HG03571 (cell line): ENCODE data around the gene NDP.
"Not testable (repeated sequence)": the region's sequence is repeated elsewhere in the genome, so short reads cannot be mapped to it uniquely, and the experiment has no call there.

Experiments used
- ATAC-seq: cut with Tn5 transposase; IDR thresholded peaks from one replicate; pipeline ENCODE4 v1.9.1; 2021; ENCODE audit not compliant: unreplicated experiment

NDP gene

GRCh38 chrX:43971966-43972961, 926 bp downstream of the NDP start:
- no peak for ATAC-seq

DNA sequence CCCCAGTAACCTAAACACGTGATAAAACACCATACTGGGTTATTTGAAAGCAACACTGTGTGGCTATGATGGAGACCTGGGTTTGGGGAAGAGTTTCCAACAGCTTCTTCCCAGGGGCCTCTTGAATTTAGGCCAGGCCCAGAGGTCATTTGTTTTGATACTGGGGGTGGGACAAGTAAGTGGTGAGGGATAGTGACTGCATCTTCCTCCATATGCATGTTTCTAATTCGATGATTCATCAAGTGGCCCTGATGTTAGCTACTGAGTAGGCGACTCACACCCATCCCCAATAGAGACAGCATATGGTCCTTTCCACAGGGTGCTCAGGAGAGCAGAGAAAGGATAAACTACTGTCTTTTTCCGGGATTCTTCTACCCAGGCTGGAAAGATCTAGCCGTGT, 2.7 kb downstream of the NDP start:
- no peak for ATAC-seq

- ATAC-seq: no peak
Measured at GRCh38 chrX:43969504-43970501, 3.4 kb downstream of the NDP start.

DNA sequence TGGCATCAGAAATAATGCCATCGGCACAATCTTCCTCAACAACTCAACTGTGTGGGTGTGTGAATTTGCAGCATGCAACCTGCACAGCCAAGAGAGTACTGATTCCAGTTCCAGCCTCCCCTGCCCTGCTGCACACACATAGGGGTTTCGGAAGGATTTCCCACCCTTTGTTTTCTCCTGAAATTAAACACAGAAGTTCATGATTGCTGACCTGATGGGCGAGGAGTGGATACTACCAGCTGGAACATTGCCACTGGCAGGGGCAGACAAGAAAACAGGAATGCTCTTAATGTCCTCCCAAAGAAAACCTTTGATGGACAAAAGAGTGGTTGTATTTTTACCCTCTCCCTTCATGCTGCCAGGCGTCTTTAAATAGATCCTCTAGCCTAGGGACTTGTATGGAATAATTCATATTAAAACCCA, 4.8 kb downstream of the NDP start:
- ATAC-seq: no peak

DNA sequence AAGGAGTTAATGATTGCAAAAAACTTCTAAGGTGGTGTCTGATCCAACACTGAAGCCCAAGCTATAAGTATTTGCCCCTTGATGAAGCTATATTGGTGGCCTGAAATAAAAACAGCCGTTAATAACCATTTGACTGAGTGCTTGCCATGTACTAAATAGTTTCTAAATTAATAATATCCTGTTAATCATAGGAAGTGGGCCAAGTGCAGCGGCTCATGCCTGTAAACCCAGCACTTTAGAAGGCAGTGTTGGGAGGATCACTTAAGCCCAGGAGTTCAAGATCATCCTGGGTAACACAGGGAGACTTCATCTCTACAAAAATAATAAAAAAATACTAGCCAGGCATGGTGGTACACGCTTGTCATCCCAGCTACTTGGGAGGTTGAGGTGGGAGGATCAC, 8.3 kb downstream of the NDP start:
- no peak for ATAC-seq

DNA sequence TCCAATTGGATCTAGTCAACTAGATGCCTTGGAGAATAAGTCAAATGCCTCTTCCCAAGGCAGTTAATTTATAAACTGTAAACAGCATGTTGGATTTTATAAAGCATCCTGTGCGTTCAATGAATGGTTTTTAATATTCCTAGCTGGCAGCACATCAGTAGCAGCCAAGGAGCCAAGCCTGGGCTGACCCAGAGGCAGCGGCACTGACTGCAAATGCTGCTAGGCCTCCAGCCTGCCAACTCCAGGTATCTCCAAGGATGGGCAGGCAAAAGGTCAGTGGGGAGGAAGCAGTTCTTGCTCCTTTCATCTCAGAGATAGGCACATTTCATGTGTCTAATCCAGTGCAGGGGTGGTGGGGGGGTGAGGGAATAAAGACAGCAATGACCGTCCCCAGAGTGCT, 9.5 kb downstream of the NDP start:
- no peak for ATAC-seq

GRCh38 chrX:43962636-43963035, 10.6 kb downstream of the NDP start:
- ATAC-seq: no peak

DNA sequence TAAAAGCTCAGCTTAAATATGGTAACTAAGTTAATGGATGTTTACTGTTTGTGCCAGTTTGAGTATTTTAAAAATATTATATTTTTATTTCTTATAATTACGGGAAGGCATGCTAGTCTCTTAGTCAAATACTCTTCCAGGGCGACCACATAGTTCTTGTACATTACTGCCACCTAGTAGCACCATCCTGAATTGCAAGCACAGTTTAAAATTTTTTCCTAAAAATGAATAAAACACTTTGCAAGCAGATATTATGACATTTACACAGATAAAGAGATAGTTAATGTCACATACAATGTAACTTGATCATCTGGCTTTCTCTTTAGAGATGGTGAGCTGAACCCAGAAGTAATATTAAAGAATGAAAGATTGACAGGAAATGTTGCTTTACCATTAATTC, 11.5 kb downstream of the NDP start:
- no peak for ATAC-seq

DNA sequence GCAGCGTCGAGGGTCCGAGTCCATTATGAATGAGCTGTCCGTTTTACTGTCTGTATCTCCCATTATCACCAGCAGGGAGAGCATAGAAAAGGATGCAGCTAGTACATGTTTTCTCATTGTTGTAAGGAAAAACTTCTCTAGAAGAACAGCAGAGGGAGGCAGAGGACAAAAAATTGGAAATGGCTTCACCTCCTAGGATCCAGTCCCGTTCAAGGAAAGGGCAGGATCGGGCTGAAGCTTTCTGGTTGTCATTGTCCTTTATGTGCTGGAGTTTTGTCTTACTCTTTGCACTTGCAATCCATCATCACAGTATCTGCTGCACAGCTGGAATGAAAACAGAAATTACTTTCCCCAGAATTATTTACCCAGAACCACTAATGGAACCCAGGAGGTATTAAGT, 14.7 kb downstream of the NDP start:
- no peak for ATAC-seq

DNA sequence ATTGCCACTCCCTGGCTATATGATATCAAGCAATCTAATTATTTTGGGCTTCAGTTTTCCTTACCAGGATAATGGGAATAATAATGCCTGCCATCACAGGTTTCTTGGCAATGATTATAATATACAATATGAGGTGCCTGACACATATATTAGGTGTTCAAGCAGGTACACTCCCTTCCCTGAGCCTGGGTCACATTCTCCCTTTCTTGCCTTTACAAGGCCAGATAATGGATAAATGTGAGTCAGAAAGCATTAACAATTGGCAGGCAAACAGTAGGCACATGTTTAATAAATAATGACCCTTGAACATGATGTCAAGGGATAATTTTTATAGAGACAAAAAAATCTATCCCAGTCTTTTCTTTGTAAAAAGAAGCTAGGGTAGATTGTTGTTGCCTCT, 17.2 kb downstream of the NDP start:
- no peak for ATAC-seq

GRCh38 chrX:43953218-43953617, 20.0 kb downstream of the NDP start:
- ATAC-seq: no peak

DNA sequence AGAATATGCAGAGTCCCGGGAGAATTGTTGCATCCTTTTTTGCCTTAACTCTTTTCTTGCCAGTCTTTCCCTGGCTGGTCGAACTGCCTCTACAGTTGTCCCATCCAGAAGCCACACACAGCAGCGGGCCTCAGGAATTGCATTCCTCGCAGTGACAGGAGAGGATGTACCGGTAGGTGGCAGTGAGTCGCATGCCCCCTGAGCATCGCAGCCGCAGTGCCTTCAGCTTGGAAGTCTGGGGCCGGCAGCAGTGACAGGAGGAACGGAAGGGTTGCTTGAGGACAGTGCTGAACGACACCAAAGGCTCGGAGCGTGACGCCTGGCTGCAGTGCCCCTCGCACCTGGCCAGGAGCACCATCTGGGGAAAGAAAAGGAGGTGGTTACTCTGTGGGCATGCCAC, 23.5 kb downstream of the NDP start:
- ATAC-seq: no peak

DNA sequence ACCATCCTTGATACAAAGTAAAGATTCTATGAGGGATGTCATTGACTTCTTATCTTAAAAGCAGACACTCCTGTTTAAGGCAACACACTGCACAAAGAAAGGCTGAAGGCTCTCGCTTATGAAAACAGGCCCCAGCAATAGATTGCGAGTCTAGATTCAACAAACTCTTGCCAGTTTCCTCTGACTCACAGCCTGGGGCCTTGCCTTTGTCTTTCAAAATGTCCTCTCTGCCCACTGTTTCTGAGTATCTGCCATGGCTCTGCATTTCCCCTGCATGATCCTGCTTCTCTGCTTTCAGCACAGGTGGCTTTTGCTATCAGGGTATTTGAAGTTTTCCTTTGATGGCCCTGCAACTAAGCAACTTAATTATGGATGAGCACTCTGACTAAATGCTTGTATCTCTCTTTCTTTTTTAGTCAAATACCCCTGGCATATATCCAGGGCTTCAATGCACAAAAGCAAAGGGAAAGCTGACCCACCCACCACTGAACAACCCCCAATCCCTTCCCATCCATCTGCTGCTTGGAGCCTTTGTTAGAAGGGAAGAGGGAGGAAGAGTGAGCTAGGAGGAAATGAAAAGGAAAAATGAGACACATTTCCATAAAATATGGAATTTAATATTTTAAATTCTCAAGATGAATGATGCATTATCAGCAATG, 32.2 kb downstream of the NDP start:
- no peak for ATAC-seq

- ATAC-seq: no peak
Measured at GRCh38 chrX:43939187-43939926, 33.8 kb downstream of the NDP start.

GRCh38 chrX:43922032-43922431, 51.2 kb downstream of the NDP start:
- not testable (repeated sequence) for ATAC-seq

- not testable (repeated sequence) for ATAC-seq
Measured at GRCh38 chrX:43910772-43911171, 62.4 kb downstream of the NDP start.

DNA sequence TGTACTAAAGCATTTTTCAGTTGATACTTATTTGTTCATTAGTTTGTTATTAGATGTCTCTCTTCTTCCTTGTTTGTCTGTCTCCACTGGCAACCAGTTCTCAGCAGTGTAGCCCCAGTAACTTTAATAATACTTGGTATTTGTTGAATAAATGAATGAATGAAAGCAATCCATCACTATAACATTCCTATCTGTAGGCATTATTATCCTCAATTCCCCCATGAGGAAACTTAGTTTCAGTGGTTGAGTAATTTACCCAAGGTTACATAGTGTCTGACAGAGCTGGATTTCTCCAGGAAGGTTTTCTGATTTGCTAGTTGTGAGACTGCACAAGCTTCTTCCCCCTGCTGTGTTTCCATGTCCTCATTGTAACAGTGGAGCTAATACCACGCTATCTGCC, 63.2 kb downstream of the NDP start:
- no peak for ATAC-seq

DNA sequence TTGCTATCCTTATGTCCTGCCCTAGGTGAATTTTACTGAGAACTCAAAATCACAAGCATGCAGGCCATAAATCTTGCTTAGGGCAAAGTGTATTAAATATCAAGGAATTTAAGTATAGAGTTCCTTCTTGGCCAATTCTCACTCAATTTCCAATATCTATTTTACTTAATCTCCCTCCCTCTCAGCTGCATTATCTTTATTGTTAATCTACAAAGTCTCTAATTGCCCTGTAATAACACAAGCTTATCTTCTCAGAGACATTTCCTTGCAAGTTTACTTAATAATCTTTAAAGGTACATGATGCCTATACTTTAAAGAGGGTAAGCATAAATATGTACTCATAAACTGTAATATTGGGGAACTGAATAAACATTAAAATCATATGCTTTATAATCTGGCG, 64.0 kb downstream of the NDP start:
- no peak for ATAC-seq

DNA sequence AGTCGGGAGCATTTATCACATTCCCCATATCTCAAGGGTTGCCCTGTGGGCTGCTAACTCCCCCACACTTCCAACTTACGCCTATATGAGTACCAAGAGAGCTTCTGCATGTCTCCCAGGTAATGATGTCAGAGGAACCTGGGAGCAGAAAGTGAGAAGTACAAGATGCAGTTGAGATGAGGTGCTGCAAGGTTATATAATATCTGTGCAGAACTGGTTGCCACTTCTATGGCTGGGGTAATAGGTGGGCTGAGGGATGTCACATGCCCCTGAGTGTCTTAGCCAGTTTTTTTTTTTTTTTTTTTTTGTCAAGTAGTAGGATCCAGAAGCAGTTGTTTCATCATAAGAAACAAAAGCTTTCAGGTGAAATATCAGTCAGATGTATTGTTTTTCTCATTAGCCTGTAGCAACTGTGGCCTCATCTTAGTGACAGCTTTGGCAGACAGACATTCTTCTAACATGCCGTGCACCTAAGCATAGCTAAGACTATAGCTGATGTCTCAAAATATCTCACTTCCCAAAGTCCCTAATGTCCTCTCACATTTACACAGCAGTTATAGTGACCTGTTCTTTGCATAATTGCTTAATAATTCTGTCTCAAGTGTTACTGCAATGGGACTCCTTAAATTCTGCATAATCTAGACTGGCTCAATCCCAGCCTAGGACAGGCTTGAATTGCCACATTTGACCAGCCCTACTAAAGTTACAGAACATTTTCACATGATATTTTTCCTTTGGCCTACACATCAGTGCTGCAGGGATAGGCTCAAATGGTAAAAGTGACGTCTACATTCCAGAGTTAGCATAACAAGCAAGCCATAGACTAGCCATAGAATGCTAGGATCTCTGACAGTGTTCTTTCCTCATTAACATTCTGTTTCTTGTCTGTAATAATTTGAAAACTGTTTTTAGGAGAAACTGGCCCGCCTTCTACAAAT, 73.0 kb downstream of the NDP start:
- no peak for ATAC-seq
